Right ventricle myocardium inferior (tissue), 1 donor: ENCODE measurements around the gene CAPRIN1. TPM values are rescaled to one million over a fixed set of nuclear protein-coding genes. Genes with fewer than 3 reads are reported as not detected.
"Not testable (repeated sequence)": the region's sequence is repeated elsewhere in the genome, so short reads cannot be mapped to it uniquely, and the experiment has no call there.

Experiments used
- ATAC-seq: fragments of 200-7000 bp; cut with Tn5 transposase; one replicate; pipeline ENCODE4 v1.9.1; 2020; ENCODE audit warnings: mild to moderate bottlenecking, moderate library complexity
- DNase-seq: peaks from one replicate; pipeline ENCODE4 v3.0.0; 2021; ENCODE audit errors: missing footprints
- intact Hi-C: fragments of 100-400 bp; cut with DNase I; formaldehyde crosslinking; loops from one replicate; pipeline ENCODE4 v1.11.0; 2022
- total RNA-seq: library from RNA; stranded (reverse); fragmentation: NEBNext Ultra II Directional; extraction: Animal tissue kit (Norgen Biotek cat#: 25700); gene quantifications from one replicate; pipeline ENCODE4 v1.2.1, GENCODE V29; 2021
- donor health status: DM: no; HTN: yes; CAD: no; lungs with severe emphysema.

The CAPRIN1 gene
- total RNA-seq, 1 donor from 2014 or later, result 120 TPM

- ATAC-seq (no peak), DNase-seq (no peak)
- intact Hi-C loops, result no loop called here
Observed at GRCh38 chr11:34074391-34074790, 22.9 kb downstream of the CAPRIN1 start.

GRCh38 chr11:34075178-34075820 lies 23.8 kb downstream of the CAPRIN1 start:
- ATAC-seq, result no peak
- no peak for DNase-seq
- intact Hi-C loops, result no loop called here

- intact Hi-C loops, result no loop called here
- no peak for ATAC-seq
Observed at GRCh38 chr11:34080609-34081008, 29.1 kb downstream of the CAPRIN1 start.

GRCh38 chr11:34084637-34085036 lies 33.1 kb downstream of the CAPRIN1 start:
- DNase-seq, result no peak
- no peak for ATAC-seq
- intact Hi-C loops, result no loop called here

More at GRCh38 chr11:34080609-34081008, 29.1 kb downstream of the CAPRIN1 start:
- no peak for DNase-seq

GRCh38 chr11:34086554-34087283 lies 35.2 kb downstream of the CAPRIN1 start:
- no peak for ATAC-seq
- intact Hi-C loops, result no loop called here
- no peak for DNase-seq

- ATAC-seq (no peak), DNase-seq (no peak)
- intact Hi-C loops, result no loop called here
Observed at GRCh38 chr11:34091825-34092224, 40.3 kb downstream of the CAPRIN1 start.

GRCh38 chr11:34094900-34095299 lies 43.4 kb downstream of the CAPRIN1 start:
- intact Hi-C loops, DNase-seq, ATAC-seq: not testable (repeated sequence)

- ATAC-seq (no peak), DNase-seq (no peak)
- intact Hi-C loops, result no loop called here
Observed at GRCh38 chr11:34098813-34099212, 47.3 kb downstream of the CAPRIN1 start.

- intact Hi-C loops, result loop anchor here (1.0 to 2.0 kb wide), 3 partner anchors 53 to 254 kb away; partner anchors contain the start of genes ABTB2 and CAPRIN1
- no peak for DNase-seq
- ATAC-seq, result no peak
Observed at GRCh38 chr11:34104680-34105078, 53.1 kb downstream of the CAPRIN1 start.

- intact Hi-C loops, result loop anchor here (1.0 to 2.0 kb wide), 3 partner anchors 54 to 253 kb away; partner anchors contain the start of genes ABTB2 and CAPRIN1
- peak; percentile 98 for ATAC-seq
- peak; percentile 98 for DNase-seq
Observed at GRCh38 chr11:34105079-34105956, 53.8 kb downstream of the CAPRIN1 start, which contains the start of gene NAT10. TSS of gene NAT10 (plus strand) at chr11:34105629. CDS start at chr11:34108226, 2,597 bp downstream.

GRCh38 chr11:34105957-34106504 lies 54.5 kb downstream of the CAPRIN1 start:
- no peak for DNase-seq
- intact Hi-C loops, result loop anchor here (1.0 to 2.0 kb wide), 3 partner anchors 55 to 252 kb away; partner anchors contain the start of genes ABTB2 and CAPRIN1
- no peak for ATAC-seq

GRCh38 chr11:34111722-34112270 lies 60.3 kb downstream of the CAPRIN1 start:
- DNase-seq (no peak), ATAC-seq (no peak)
- intact Hi-C loops, result no loop called here

GRCh38 chr11:34114014-34114413 lies 62.5 kb downstream of the CAPRIN1 start:
- no peak for DNase-seq
- ATAC-seq, result no peak
- intact Hi-C loops, result no loop called here

GRCh38 chr11:34114471-34114870 lies 62.9 kb downstream of the CAPRIN1 start:
- ATAC-seq, result no peak
- intact Hi-C loops, result no loop called here
- no peak for DNase-seq

- intact Hi-C loops, result no loop called here
- DNase-seq, result no peak
- ATAC-seq, result no peak
Observed at GRCh38 chr11:34120651-34121050, 69.1 kb downstream of the CAPRIN1 start.

GRCh38 chr11:34124885-34125668 lies 73.5 kb downstream of the CAPRIN1 start:
- DNase-seq (no peak), ATAC-seq (no peak)
- intact Hi-C loops, result no loop called here

- intact Hi-C loops, result no loop called here
- ATAC-seq, result no peak
- no peak for DNase-seq
Observed at GRCh38 chr11:34126959-34127848, 75.7 kb downstream of the CAPRIN1 start.
